Measurements from ENCODE around the gene UQCRH. TPM values are rescaled to one million over a fixed set of nuclear protein-coding genes. Genes with fewer than 3 reads are reported as not detected.

UQCRH gene
- total and polyA plus RNA-seq, 2 of the 13 experiments (the other 11 are each of a cell fraction or from before 2014, with no cell fraction given), result 548 to 556 TPM

DNA sequence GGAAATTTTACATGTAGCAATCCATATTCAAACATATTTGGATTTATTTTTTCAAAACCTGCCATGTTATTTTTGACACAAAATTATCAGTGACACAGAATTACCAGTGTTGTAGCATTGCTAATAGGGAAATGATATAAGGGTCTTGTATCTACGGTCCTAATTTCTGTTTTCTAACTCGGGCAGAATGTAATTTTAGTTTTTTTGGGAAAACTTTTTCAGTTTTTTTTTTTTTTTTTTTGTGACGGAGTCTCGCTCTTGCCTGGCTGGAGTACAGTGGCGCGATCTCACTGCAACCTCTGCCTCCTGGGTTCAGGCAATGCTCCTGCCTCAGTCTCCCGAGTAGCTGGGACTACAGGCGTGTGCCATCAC lies 2.6 kb downstream of the UQCRH start:
- BruUV-seq (replicated peaks), result no TSS peak
- FAIRE-seq, result no peak
- in situ Hi-C loops (cut with HindIII; ENCODE audit: extremely low pct_ligation_motif_present, low pct_unique_long_range_greater_than_20kb), result no loop called here
- intact Hi-C loops (cut with micrococcal nuclease; ENCODE audit: unreplicated experiment), result no loop called here
- H3K36me3 ChIP-seq (replicated peaks in 1 of 2; ENCODE audit: control insufficient read depth in 1 of 2, insufficient read depth in 2 of 2, low read length in 2 of 2), result peaks cover 9 to 33% of the 10 kb centered on the region in 2 experiments
- peaks cover 33% of the 10 kb centered on the region for H3K4me1 ChIP-seq (ENCODE audit: insufficient read depth, low read length)
- H4K20me1 ChIP-seq (ENCODE audit: insufficient read depth, low read length), result peaks cover 36% of the 10 kb centered on the region
- H3K27ac ChIP-seq (ENCODE audit: extremely low read length, insufficient read depth, low read length), result no peak overlapping the region
- POLR2A ChIA-PET, result no interaction called here
- no peak for ATAC-seq
- peak overlapping the region in 1 of 3 experiments; percentile 96; a peak in 1 of 6 replicates for H3K4me3 ChIP-seq (replicated peaks in 1 of 3; ENCODE audit: insufficient read depth in 1 of 3, low read depth in 2 of 3, low read length in 3 of 3)
- no peak for DNase-seq (ENCODE audit: low spot score)
- no peak overlapping the region for H3K9ac ChIP-seq (ENCODE audit: insufficient read depth, low read depth, low read length)
- H3K9me3 ChIP-seq (ENCODE audit: low read length), result no peaks in the 10 kb centered on the region
- WGBS (ENCODE audit: low lambda C conversion rate), result 88% methylated on average over 8 of the region's 8 CpGs
- no peak overlapping the region for H2AFZ ChIP-seq (ENCODE audit: low read length)
- peak overlapping the region; percentile 54 for H3K4me2 ChIP-seq (ENCODE audit: low read depth, low read length)
- CTCF ChIA-PET (ENCODE audit: low intra/inter-chr PET ratio, low total read pairs), result no interaction called here
- H3K27me3 ChIP-seq (ENCODE audit: control insufficient read depth in 1 of 2, insufficient read depth in 2 of 2, low read length in 2 of 2), result peaks cover 0 to 4% of the 10 kb centered on the region in 2 experiments; a peak in 1 of 5 replicates
- TF ChIP-seq PHF21A (CRISPR knock-in tag; IDR thresholded peaks at IDR 0.05) (no peak), PAX8 (CRISPR knock-in tag; IDR thresholded peaks at IDR 0.05; ENCODE audit: borderline replicate concordance) (no peak)
- TF ChIP-seq, protein P1, sequence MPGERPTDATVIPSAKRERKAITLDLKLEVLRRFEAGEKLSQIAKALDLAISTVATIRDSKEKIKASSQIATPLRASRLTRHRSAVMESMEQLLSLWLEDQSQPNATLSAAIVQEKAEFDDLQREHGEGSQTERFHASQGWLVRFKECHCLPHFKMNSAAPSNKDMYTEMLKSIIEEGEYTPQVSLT (CRISPR knock-in tag; IDR thresholded peaks at IDR 0.05; ENCODE audit: borderline replicate concordance, low read depth), result no peak
- H3K79me2 ChIP-seq (ENCODE audit: insufficient read depth, low read length), result peaks cover 78% of the 10 kb centered on the region

DNA sequence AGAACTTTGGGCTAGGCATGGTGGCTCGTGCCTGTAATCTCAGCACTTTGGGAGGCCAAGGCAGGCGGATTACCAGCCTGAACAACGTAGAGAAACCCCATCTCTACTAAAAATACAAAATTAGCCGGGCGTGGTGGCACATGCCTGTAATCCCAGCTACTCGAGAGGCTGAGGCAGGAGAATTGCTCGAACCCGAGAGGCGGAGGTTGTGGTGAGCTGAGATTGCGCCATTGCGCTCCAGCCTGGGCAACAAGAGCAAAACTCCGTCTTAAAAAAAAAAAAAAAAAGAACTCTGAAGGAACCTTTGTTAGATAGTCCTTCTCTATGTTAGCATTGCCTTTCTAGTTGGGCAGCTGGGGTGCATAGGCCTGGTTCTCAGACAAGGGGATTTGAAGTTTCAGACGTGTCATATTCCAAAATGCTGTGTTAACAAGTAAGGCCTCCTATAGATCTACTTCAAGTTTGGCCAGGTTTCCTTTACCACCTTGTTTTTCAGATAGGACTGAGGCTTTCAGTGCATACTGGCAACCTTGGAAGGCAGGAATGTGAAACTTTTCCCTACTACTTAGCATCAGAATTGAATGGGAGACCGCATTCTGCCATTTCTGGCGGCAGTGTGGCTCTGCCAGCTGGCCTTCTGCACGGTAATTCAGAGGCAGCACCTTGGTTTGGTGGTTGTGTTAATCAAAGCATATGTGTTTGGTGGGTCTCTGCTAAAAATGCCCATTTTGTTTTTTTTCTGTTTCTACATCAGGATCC lies 6.1 kb downstream of the UQCRH start:
- Histone ChIP-seq H4K20me1 (ENCODE audit: insufficient read depth, low read length) (peaks cover 34% of the 10 kb centered on the region), H3K4me2 (ENCODE audit: low read depth, low read length) (no peak overlapping the region), H3K4me1 (ENCODE audit: insufficient read depth, low read length) (peaks cover 33% of the 10 kb centered on the region), H3K27ac (ENCODE audit: extremely low read length, insufficient read depth, low read length) (no peak overlapping the region), H3K79me2 (ENCODE audit: insufficient read depth, low read length) (peaks cover 49% of the 10 kb centered on the region), H3K27me3 (ENCODE audit: control insufficient read depth in 1 of 2, insufficient read depth in 2 of 2, low read length in 2 of 2) (no peaks in the 10 kb centered on the region), H3K9me3 (ENCODE audit: low read length) (no peaks in the 10 kb centered on the region), H3K36me3 (replicated peaks in 1 of 2; ENCODE audit: control insufficient read depth in 1 of 2, insufficient read depth in 2 of 2, low read length in 2 of 2) (peaks cover 13 to 55% of the 10 kb centered on the region in 2 experiments), H2AFZ (ENCODE audit: low read length) (no peak overlapping the region), H3K4me3 (replicated peaks in 1 of 3; ENCODE audit: insufficient read depth in 1 of 3, low read depth in 2 of 3, low read length in 3 of 3) (no peak overlapping the region), H3K9ac (ENCODE audit: insufficient read depth, low read depth, low read length) (no peak overlapping the region)
- FAIRE-seq (no peak), ATAC-seq (no peak), DNase-seq (ENCODE audit: low spot score) (no peak)
- intact Hi-C loops (cut with micrococcal nuclease; ENCODE audit: unreplicated experiment), result no loop called here
- ChIA-PET CTCF (ENCODE audit: low intra/inter-chr PET ratio, low total read pairs) (no interaction called here), POLR2A (no interaction called here)
- 97% methylated on average over 16 of the region's 16 CpGs for WGBS (ENCODE audit: low lambda C conversion rate)
- in situ Hi-C loops (cut with HindIII; ENCODE audit: extremely low pct_ligation_motif_present, low pct_unique_long_range_greater_than_20kb), result no loop called here
- TSS peak; percentile 13 for BruUV-seq (replicated peaks)
- TF ChIP-seq ZNF124 (CRISPR knock-in tag; IDR thresholded peaks at IDR 0.05), result no peak
- TF ChIP-seq ATF7-NPFF (CRISPR knock-in tag; IDR thresholded peaks at IDR 0.05; ENCODE audit: low read depth), result no peak
- TF ChIP-seq TAF15 (IDR thresholded peaks at IDR 0.05; ENCODE audit: low read depth, low read length, poor library complexity, severe bottlenecking), result no peak
- no peak for TF ChIP-seq ZNF713 (CRISPR knock-in tag; IDR thresholded peaks at IDR 0.05)
- TF ChIP-seq REL (CRISPR knock-in tag; conservative IDR thresholded peaks at IDR 0.05), result no peak
- TF ChIP-seq, protein P2, sequence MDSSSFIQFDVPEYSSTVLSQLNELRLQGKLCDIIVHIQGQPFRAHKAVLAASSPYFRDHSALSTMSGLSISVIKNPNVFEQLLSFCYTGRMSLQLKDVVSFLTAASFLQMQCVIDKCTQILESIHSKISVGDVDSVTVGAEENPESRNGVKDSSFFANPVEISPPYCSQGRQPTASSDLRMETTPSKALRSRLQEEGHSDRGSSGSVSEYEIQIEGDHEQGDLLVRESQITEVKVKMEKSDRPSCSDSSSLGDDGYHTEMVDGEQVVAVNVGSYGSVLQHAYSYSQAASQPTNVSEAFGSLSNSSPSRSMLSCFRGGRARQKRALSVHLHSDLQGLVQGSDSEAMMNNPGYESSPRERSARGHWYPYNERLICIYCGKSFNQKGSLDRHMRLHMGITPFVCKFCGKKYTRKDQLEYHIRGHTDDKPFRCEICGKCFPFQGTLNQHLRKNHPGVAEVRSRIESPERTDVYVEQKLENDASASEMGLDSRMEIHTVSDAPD (CRISPR knock-in tag; IDR thresholded peaks at IDR 0.05), result no peak
- no peak for TF ChIP-seq ERF (CRISPR knock-in tag; IDR thresholded peaks at IDR 0.05)
- TF ChIP-seq MXD4 (CRISPR knock-in tag; IDR thresholded peaks at IDR 0.05), result no peak
- no peak for TF ChIP-seq ZNF468 (CRISPR knock-in tag; IDR thresholded peaks at IDR 0.05)

Data from HepG2 (cell line).